ENCODE results near the gene MYL4.

DNA sequence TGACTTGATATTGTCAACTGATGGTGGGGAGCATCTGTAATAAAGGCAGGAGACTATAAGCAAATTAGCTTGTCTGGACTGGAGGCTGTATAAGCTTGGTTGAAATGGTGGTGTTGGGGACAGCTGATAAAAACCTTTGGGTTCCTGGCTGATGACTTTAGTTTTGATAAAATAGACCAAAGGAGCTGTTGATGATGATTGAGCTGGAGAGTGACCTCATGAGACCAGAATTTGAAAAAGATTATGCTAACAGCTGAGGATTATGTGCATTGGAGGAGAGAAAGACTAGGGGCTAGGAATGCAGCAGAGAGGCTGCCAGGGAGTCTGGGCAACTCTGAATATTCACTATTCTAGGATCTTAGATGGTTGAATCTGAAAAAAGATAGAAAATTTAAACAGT lies 11.3 kb upstream of the MYL4 start:
- TF ChIP-seq CTCF (IDR thresholded peaks at IDR 0.05; ENCODE audit: extremely low read depth in 1 of 2, insufficient read depth in 1 of 2, low read depth in 1 of 2, low read length in 2 of 2): no peak
- TF ChIP-seq EZH2 (IDR thresholded peaks at IDR 0.05; ENCODE audit: borderline replicate concordance, low read depth, low read length, severe bottlenecking): no peak

All from endothelial cell of umbilical vein (primary cell).